ENCODE results near the gene LRRC36. TPM values are rescaled to one million over a fixed set of nuclear protein-coding genes. Genes with fewer than 3 reads are reported as not detected.

The LRRC36 gene
- total RNA-seq, 4 donors from 2014 or later = 5.1 TPM; not detected in 3

- H3K4me1 ChIP-seq = peaks cover 0 to 11% (median 4%) of the 10 kb centered on the region in 4 donors
- H3K27me3 ChIP-seq = no peaks in the 10 kb centered on the region
- no peaks in the 10 kb centered on the region for H3K9me3 ChIP-seq
- no peak for TF ChIP-seq CTCF (IDR thresholded peaks at IDR 0.05)
- no peak for TF ChIP-seq POLR2A (IDR thresholded peaks at IDR 0.05)
- no peak overlapping the region for H3K27ac ChIP-seq
- no peaks in the 10 kb centered on the region for H3K36me3 ChIP-seq
- no peak overlapping the region for H3K4me3 ChIP-seq
- DNase-seq = no peak
Observed at GRCh38 chr16:67424261-67424615, 97.6 kb downstream of the LRRC36 start.

DNA sequence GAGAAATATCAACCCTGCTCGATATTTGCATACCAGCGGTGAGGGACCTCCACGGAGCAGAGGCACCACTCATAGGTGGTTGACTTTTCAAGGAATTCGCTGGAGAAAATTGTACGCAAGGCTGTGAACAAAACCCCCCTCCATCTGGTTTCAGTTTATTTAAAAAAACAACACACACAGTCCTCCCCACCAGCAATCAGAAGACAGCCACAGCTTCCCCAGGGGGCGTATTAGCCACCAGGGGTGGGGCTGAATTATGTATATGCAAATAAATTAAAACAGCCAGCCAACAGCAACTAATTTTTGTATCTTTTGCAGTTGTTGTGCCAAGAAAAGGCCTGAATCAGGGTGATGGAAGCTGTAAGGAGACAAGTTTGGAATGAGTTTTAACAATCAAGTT lies 98.4 kb downstream of the LRRC36 start:
- Histone ChIP-seq H3K27me3 (no peaks in the 10 kb centered on the region), H3K27ac (no peak overlapping the region)

GRCh38 chr16:67425580-67425979 lies 99.0 kb downstream of the LRRC36 start:
- TF ChIP-seq POLR2A (IDR thresholded peaks at IDR 0.05) (no peak), CTCF (IDR thresholded peaks at IDR 0.05) (no peak)
- Histone ChIP-seq H3K27me3 (no peaks in the 10 kb centered on the region), H3K9me3 (no peaks in the 10 kb centered on the region), H3K27ac (no peak overlapping the region), H3K4me1 (peaks cover 0 to 11% (median 6%) of the 10 kb centered on the region in 4 donors), H3K4me3 (no peak overlapping the region), H3K36me3 (no peaks in the 10 kb centered on the region)
- no peak for DNase-seq

More for the DNA sequence above, 98.4 kb downstream of the LRRC36 start:
- Histone ChIP-seq H3K4me1 (peaks cover 0 to 11% (median 4%) of the 10 kb centered on the region in 4 donors), H3K9me3 (no peaks in the 10 kb centered on the region), H3K4me3 (no peak overlapping the region), H3K36me3 (no peaks in the 10 kb centered on the region)
- TF ChIP-seq CTCF (IDR thresholded peaks at IDR 0.05) = no peak
- TF ChIP-seq POLR2A (IDR thresholded peaks at IDR 0.05) = no peak
- DNase-seq = no peak

DNA sequence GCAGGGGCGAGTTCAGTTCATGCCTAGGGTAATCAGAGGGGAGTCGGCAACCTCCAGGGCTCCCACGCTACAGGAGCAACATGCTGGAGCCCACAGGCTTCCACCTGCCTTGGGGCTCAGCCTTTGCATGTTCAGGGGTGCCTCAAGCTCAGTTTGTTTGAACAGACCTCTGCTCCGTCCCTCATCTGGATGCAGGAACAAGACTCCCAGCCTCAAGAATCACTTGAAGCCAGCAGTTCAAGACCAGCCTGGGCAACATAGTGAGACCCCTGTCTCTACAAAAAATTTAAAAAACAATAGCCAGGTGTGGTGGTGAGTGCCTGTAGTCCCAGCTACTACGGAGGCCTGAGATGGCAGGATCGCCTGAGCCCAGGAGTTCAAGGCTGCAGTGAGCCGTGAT lies 99.4 kb downstream of the LRRC36 start:
- Histone ChIP-seq H3K27ac (no peak overlapping the region), H3K36me3 (no peaks in the 10 kb centered on the region), H3K9me3 (no peaks in the 10 kb centered on the region), H3K4me1 (peaks cover 0 to 11% (median 7%) of the 10 kb centered on the region in 4 donors), H3K4me3 (no peak overlapping the region), H3K27me3 (no peaks in the 10 kb centered on the region)
- no peak for DNase-seq
- no peak for TF ChIP-seq CTCF (IDR thresholded peaks at IDR 0.05)
- no peak for TF ChIP-seq POLR2A (IDR thresholded peaks at IDR 0.05)

DNA sequence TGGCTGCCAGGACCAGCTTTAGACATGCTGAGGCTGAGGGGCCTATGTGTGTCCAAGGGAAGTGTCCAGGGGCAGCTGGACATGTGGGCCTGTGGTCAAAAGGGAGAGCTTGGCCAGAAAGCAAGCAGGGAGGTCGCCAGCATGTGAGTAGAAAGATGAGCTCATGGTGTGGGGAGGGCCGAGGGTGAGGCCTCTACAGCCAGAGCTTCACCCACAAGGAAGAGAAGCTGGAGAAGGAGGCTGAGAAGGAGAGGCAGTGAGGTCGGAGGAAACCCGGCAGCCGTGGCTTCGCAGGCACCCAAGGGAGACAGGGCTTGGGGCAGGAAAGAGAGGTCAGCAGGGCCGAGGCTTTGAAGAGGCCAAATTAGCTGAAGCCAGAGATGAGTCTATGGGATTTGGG lies 100.3 kb downstream of the LRRC36 start:
- no peak for DNase-seq
- no peaks in the 10 kb centered on the region for H3K9me3 ChIP-seq
- no peak overlapping the region for H3K4me3 ChIP-seq
- H3K27ac ChIP-seq = no peak overlapping the region
- H3K27me3 ChIP-seq = no peaks in the 10 kb centered on the region
- H3K36me3 ChIP-seq = no peaks in the 10 kb centered on the region
- TF ChIP-seq POLR2A (IDR thresholded peaks at IDR 0.05) (no peak), CTCF (IDR thresholded peaks at IDR 0.05) (no peak)
- H3K4me1 ChIP-seq = peaks cover 0 to 18% (median 11%) of the 10 kb centered on the region in 4 donors
